ENCODE results near the gene GRAP2. TPM values are rescaled to one million over a fixed set of nuclear protein-coding genes. Genes with fewer than 3 reads are reported as not detected.

Gene GRAP2
- total RNA-seq, 1 experiment from 2014 or later, result not detected

DNA sequence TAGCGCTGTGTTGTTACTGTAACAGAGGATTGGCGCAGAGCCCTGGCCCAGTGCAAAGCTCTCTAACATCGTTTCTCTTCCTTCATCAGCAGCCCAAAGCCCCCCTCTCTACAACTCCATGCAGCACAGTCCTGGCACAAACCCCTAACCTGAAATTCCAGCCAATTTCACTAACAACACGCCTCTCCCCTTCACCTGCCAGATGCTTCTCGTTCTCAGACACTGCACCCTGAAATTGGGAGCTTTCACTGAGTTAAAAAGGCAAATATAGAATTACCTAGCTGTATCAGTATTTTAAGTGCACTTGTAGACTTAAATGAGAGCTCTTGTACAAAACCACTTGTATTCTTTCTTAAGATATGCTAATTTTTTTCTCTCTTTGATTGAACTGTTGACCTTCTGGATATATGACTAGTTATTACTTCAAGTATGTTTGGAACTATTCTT is 16.3 kb downstream of the GRAP2 start:
- Mint-ChIP-seq H3K4me3 (ENCODE audit: unreplicated experiment) (no peak overlapping the region), H3K27ac (ENCODE audit: unreplicated experiment) (no peak overlapping the region), H3K9me3 (ENCODE audit: unreplicated experiment) (no peaks in the 10 kb centered on the region), H3K27me3 (ENCODE audit: insufficient read depth, unreplicated experiment) (peaks cover 17% of the 10 kb centered on the region), H3K36me3 (ENCODE audit: insufficient read depth, unreplicated experiment) (no peaks in the 10 kb centered on the region), H3K4me1 (ENCODE audit: low read depth, unreplicated experiment) (no peaks in the 10 kb centered on the region)
- no peaks in the 10 kb centered on the region; the same call in 1 of the 2 replicates for H3K27me3 ChIP-seq (replicated peaks; ENCODE audit: control insufficient read depth, insufficient read depth, low read length)
- H3K36me3 ChIP-seq (ENCODE audit: control insufficient read depth, insufficient read depth, low read length), result no peaks in the 10 kb centered on the region
- intact Hi-C loops (cut with micrococcal nuclease; ENCODE audit: unreplicated experiment), result no loop called here
- no peak overlapping the region for H3K4me3 ChIP-seq (ENCODE audit: low read depth, low read length)
- no peaks in the 10 kb centered on the region for H3K4me1 ChIP-seq
- no TSS peak for BruUV-seq (replicated peaks)
- H3K9me3 ChIP-seq, result no peaks in the 10 kb centered on the region
- CTCF ChIA-PET, result no interaction called here
- no peak for TF ChIP-seq CTCF (IDR thresholded peaks at IDR 0.05; ENCODE audit: insufficient read depth in 1 of 2, low read depth in 1 of 2, low read length in 1 of 2, severe bottlenecking in 1 of 2, unreplicated experiment in 1 of 2)
- no peak for DNase-seq
- POLR2A ChIA-PET, result no interaction called here

DNA sequence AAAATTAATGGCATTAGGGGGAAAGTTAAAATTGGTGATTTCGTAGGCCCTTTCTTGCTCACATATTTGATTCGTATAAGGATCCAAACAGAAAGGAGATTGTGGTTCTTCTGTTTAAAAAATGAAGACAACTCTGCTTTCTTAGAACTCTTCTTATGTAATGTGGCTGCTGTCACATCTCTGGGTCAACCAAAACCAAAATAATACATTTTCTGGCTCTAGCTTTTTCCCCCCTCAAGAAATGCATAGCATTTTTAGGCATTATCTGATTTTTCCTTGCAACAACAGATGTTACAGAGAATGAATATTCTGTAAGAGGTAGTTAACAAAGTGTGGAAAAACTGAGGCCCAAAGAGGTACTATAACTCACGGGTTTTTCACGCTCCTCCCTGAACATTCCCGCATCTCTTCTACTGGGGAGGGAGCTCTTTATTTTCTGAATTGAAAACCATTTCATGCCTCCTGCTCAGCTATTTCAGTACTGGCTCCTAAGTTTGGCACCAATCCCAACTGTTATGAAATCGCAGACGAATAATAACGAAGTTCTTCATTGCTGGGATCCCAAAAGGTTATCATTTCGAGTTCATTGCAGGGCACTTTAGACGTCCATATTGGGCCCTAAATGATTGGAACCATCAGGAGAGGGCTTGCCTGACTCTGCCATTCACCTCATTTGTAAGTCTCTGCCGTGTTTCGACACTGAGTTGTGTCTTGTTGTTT is 17.1 kb downstream of the GRAP2 start:
- POLR2A ChIA-PET, result no interaction called here
- H3K27me3 Mint-ChIP-seq (ENCODE audit: insufficient read depth, unreplicated experiment), result peaks cover 21% of the 10 kb centered on the region
- no peak for TF ChIP-seq CTCF (IDR thresholded peaks at IDR 0.05; ENCODE audit: insufficient read depth in 1 of 2, low read depth in 1 of 2, low read length in 1 of 2, severe bottlenecking in 1 of 2, unreplicated experiment in 1 of 2)
- no peaks in the 10 kb centered on the region for H3K36me3 ChIP-seq (ENCODE audit: control insufficient read depth, insufficient read depth, low read length)
- H3K36me3 Mint-ChIP-seq (ENCODE audit: insufficient read depth, unreplicated experiment), result no peaks in the 10 kb centered on the region
- no peaks in the 10 kb centered on the region; the same call in 1 of the 2 replicates for H3K27me3 ChIP-seq (replicated peaks; ENCODE audit: control insufficient read depth, insufficient read depth, low read length)
- H3K4me1 ChIP-seq, result no peaks in the 10 kb centered on the region
- no peak overlapping the region for H3K27ac Mint-ChIP-seq (ENCODE audit: unreplicated experiment)
- no TSS peak for BruUV-seq (replicated peaks)
- CTCF ChIA-PET, result no interaction called here
- H3K4me1 Mint-ChIP-seq (ENCODE audit: low read depth, unreplicated experiment), result no peaks in the 10 kb centered on the region
- DNase-seq, result no peak
- H3K4me3 Mint-ChIP-seq (ENCODE audit: unreplicated experiment), result no peak overlapping the region
- no peaks in the 10 kb centered on the region for H3K9me3 ChIP-seq
- no peak overlapping the region for H3K4me3 ChIP-seq (ENCODE audit: low read depth, low read length)
- intact Hi-C loops (cut with micrococcal nuclease; ENCODE audit: unreplicated experiment), result no loop called here
- no peaks in the 10 kb centered on the region for H3K9me3 Mint-ChIP-seq (ENCODE audit: unreplicated experiment)

DNA sequence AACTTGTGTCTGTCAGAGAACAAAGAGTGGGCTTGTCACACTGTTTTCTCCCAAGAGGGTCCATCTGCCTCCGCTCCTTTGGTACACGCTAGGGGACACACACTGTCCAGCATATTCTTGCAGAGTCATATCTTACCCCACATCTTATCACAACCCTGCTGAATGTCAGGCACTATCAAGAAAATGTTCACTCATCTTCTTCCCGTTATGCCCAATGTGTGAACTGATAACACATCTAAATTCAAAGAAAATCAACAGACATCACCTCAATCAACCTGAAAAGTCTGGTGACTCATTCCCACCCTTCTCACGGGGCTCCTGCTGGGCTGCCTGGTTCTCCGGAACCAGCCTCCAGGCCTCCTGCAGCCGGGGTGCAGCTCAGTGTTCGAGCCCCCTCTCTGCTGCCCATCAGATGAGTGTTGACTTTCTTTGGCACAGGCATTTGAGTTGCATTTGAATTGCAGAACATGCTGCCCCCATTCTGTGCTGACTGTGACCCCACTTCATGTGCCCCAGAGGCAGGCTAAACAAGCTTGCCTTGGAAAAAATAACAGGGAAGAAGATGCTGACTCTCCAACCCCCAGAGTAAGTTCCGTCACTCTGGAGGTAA is 19.4 kb downstream of the GRAP2 start:
- H3K4me1 ChIP-seq, result no peaks in the 10 kb centered on the region
- H3K36me3 ChIP-seq (ENCODE audit: control insufficient read depth, insufficient read depth, low read length), result no peaks in the 10 kb centered on the region
- BruUV-seq (replicated peaks), result no TSS peak
- CTCF ChIA-PET, result interaction anchor here (1.4 kb wide), 1 partner anchor 13 kb away, joined by 3 read pairs; no protein-coding TSS in a partner anchor
- H3K9me3 ChIP-seq, result no peaks in the 10 kb centered on the region
- DNase-seq, result no peak
- POLR2A ChIA-PET, result no interaction called here
- H3K4me1 Mint-ChIP-seq (ENCODE audit: low read depth, unreplicated experiment), result no peaks in the 10 kb centered on the region
- no peak overlapping the region for H3K4me3 ChIP-seq (ENCODE audit: low read depth, low read length)
- no peak for TF ChIP-seq CTCF (IDR thresholded peaks at IDR 0.05; ENCODE audit: insufficient read depth in 1 of 2, low read depth in 1 of 2, low read length in 1 of 2, severe bottlenecking in 1 of 2, unreplicated experiment in 1 of 2)
- H3K4me3 Mint-ChIP-seq (ENCODE audit: unreplicated experiment), result no peak overlapping the region
- H3K9me3 Mint-ChIP-seq (ENCODE audit: unreplicated experiment), result no peaks in the 10 kb centered on the region
- peaks cover 19% of the 10 kb centered on the region for H3K27me3 Mint-ChIP-seq (ENCODE audit: insufficient read depth, unreplicated experiment)
- H3K36me3 Mint-ChIP-seq (ENCODE audit: insufficient read depth, unreplicated experiment), result no peaks in the 10 kb centered on the region
- intact Hi-C loops (cut with micrococcal nuclease; ENCODE audit: unreplicated experiment), result no loop called here
- no peaks in the 10 kb centered on the region; the same call in 1 of the 2 replicates for H3K27me3 ChIP-seq (replicated peaks; ENCODE audit: control insufficient read depth, insufficient read depth, low read length)
- H3K27ac Mint-ChIP-seq (ENCODE audit: unreplicated experiment), result no peak overlapping the region
